Uterus (tissue), 2 donors: ENCODE data around the gene INPPL1.

Source experiments
- CTCF ChIP-seq, 4 experiments: fragments of 200-600 bp in 2 of 4; fragments of 450-650 bp in 2 of 4; sonication (generic) in 2 of 4; IDR thresholded peaks; one replicate each; pipeline ENCODE4 v1.5.1; 2016 to 2019; ENCODE audit warnings: antibody characterized with exemption in 4 of 4, mild to moderate bottlenecking in 2 of 4, moderate library complexity in 1 of 4
- POLR2A ChIP-seq, 2 donors: fragments of 450-650 bp; IDR thresholded peaks; one replicate each; pipeline ENCODE4 v1.6.1; 2016; ENCODE audit warnings: antibody characterized with exemption in 2 of 2, mild to moderate bottlenecking in 1 of 2, moderate library complexity in 1 of 2

- TF ChIP-seq CTCF (IDR thresholded peaks at IDR 0.05) (no peak), POLR2A (IDR thresholded peaks at IDR 0.05) (no peak)
Measured at GRCh38 chr11:72235351-72236057, 10.9 kb downstream of the INPPL1 start.
